Measurements from ENCODE around the gene IKZF4.
"Not testable (repeated sequence)": the region's sequence is repeated elsewhere in the genome, so short reads cannot be mapped to it uniquely, and the experiment has no call there.

IKZF4 gene

DNA sequence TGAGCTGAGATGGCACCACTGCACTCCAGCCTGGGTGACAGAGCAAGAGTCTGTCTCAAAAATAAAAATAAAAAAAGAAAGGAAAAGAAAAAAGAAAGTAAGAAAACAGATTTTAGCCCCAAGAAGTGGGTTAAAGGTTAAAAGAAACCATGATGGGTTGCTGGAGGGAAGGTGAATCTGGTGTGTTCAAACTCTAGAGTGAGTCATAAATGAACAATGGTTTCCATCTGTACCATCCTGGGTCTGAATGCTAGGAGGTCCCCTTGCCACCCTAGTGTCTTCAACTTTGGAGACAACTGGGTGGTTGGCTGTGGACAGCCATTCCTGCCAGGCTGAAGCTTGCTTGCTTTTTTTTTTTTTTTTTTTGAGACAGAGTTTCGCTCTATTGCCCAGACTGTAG lies 19.3 kb downstream of the IKZF4 start:
- no peak for DNase-seq (ENCODE audit: low spot score)

DNA sequence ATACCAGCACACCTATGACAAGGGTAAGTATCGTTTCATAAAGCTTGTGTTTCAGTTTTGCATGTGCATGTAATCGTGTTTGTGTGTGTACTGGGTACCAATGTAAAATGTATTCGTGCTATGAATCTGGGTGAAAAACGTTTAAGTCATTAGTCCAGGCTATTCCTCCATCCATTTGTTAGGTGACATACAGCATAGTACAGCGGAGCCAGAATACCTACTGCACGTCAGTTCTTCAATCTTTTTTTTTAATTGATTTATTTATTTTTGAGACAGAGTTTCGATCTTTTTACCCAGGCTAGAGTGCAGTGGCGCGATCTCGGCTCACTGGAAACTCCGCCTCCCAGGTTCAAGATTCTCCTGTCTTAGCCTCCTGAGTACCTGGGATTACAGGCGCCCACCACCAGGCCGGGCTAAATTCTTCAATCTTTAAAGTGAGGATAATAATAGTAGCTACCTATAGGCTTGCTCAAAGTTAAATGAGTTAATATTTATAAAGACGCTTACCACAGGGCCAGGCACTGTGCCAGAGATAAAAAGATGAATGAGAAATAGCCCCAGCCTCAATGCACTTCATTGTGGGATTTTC lies 20.2 kb downstream of the IKZF4 start:
- DNase-seq (ENCODE audit: low spot score), result no peak

DNA sequence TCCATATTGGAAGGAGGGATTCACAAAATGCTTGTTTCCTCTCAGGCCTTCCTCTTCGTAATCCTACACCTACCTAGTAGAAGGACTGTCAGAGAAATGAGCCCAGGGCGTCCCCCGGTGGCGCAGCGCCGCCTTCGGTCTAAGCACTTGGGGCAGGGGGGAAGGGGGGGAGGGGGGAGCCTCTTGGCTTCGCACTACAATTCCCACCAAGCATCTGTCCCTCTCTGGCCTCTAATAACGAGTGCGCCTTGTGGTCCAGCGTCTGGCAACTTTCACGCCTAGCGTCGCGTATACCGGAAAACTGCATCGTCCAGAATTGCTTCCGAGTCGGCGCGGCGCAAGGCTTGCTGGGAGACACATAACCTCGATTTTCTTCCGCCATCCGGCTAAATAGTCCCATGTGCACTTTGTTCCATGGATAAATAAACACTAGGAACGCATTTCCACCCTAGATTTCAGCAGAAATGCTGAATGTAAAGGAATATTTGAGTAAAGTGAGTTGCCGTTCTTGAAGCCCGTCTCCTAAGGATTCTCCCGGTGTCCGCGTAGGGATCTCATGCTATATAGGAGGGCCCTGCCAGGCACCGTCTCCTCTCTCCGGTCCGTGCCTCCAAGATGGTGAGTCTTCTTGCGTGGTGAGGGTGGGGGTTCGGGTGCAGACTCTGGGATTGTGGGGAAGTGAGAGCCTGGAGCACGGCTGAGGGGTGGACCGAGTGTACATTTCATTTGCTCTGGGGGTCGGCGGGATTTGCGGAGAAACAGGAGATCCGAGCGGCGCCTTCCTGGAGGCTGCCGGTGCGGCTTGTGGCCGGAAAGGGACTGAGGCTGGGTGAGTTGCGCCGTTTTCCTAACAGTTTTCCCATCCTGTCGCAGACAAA lies 20.9 kb downstream of the IKZF4 start, which contains the start of gene RPS26:
TSS of gene RPS26 (plus strand) at position 367 of the 878 bp plus-strand sequence. CDS start at position 616, 249 bp downstream.
- DNase-seq (ENCODE audit: low spot score), result peak; percentile 94

DNA sequence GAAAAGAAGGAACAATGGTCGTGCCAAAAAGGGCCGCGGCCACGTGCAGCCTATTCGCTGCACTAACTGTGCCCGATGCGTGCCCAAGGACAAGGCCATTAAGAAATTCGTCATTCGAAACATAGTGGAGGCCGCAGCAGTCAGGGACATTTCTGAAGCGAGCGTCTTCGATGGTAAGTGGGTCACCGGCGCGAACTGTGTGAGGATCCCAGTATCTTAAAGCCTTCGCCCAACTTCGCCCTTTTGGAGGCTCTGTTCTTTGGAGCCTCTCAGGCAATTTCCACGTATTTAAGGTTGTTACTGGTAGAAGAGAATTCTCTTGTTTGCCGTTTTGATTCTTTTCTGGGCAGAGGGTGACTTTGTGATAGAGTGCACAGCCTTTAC lies 21.6 kb downstream of the IKZF4 start:
- not testable (repeated sequence) for DNase-seq (ENCODE audit: low spot score)

DNA sequence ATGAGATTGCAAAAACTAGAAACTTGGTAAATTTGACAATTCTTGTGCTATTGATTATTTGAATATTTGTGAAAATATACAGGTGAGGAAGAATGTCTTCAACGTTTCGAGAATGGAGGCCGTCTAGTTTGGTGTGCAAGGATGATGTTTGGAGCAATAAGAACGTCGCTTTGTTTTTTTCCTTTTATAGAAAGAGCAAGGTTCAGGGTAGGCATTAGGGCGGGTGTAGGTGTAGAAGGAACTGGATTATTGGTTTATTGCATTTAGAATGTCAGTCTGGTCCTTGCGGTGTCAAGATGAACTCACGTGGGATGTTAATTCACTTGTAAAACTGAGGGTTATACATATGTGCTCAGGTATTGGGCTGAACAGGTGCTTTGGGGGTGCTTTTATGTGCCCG lies 22.0 kb downstream of the IKZF4 start:
- DNase-seq (ENCODE audit: low spot score), result no peak

DNA sequence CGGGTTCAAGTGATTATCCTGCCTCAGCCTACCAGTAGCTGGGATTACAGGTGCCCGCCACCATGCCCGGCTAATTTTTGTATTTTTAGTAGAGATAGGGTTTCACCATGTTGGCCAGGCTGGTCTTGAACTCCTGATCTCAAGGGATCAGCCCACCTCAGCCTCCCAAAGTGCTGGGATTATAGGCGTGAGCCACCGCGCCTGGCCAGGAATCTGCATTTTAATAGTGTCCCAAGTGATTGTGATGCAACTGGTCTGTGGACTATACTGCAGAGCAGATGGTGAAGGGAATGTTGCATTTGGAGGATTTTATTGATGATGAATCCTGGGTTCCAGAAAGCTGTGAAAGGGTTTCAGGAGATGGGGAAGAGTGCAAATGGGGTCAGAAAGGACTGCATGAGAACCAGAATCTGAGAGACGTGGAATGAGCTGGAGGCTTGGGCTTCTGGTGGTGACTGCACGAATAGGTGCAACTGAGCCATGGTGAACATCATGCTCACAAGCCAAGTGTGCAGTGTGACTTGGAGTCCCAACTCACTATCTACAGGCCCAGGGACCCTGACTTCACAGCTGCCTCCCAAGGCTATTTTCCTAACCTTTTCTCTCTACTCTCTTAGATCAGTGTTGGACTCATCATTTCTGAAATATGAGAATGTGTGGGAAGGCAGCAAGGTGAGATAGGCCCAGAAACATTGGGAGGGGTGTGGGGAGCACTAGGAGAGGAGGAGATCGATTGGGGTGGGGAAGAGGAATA lies 25.4 kb downstream of the IKZF4 start:
- no peak for DNase-seq (ENCODE audit: low spot score)

DNA sequence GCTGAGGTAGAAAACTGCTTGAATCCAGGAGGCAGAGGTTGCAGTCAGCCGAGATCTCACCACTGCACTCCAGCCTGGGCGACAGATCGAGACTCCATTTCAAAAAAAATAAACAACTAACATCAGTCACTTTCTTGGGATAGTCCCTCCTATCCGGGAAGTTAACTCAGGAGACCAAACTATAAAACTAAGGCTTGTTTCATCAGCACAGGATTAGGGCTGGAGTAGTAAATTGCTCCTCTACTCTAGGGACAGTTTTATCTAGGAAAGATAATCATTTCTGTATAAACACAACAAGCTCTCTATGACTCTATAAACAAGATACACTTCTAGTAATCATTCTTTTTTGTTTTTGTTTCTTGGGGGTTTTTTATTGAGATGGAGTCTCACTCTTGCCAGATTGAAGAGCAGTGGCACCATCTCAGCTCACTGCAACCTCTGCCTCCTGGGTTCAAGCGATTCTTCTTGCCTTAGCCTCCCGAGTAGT lies 32.6 kb downstream of the IKZF4 start:
- no peak for DNase-seq (ENCODE audit: low spot score)

DNA sequence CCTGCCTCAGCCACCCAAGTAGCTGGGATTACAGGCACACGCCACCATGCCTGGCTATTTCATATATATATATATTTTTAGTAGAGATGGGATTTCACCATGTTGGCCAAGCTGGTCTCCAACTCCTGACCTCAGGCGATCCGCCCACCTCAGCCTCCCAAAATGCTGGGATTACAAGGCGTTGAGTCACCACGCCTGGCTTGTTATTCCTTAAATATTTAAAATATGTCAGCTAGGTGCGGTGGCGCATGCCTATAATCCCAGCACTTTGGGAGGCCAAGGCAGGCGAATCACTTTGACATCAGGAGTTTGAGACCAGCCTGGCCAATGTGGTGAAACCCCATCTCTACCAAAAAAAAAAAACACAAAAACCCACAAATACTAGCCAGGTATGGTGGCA lies 39.1 kb downstream of the IKZF4 start:
- not testable (repeated sequence) for DNase-seq (ENCODE audit: low spot score)

DNA sequence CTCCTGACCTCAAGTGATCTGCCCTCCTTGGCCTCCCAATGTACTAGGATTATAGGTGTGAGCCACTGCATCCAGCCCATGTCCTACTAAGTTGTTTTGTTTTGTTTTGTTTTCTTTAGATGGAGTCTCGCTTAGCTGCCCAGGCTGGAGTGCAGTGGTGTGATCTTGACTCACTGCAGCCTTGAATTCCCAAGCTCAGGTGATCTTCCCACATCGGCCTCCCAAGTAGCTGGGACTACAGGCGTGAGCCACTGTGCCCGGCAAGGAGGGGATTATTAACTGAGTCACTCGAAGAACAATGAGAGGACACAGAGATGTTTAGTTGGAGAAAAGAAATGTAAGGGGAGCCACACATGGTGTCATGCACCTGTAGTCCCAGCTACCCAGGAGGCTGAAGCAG lies 41.1 kb downstream of the IKZF4 start:
- DNase-seq (ENCODE audit: low spot score), result no peak

DNA sequence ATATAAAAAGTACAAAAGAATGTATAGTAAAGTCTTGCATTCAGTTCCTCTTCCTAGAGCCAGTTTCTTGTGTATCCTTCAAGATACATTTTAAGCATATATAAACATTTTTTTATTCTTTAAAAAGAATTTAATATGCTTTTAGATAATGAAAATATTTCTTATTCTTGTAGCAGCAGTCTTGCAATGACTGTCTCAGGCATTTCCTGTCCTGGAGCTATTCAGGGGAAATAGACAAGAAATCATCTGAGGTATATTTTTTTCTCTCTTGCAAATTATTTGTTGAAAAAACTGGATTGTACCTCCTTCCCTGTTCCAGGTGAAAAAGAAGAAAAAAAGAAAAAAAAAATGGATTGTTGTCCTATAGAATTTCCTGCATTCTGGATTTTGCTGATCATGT lies 42.2 kb downstream of the IKZF4 start:
- DNase-seq (ENCODE audit: low spot score), result no peak

DNA sequence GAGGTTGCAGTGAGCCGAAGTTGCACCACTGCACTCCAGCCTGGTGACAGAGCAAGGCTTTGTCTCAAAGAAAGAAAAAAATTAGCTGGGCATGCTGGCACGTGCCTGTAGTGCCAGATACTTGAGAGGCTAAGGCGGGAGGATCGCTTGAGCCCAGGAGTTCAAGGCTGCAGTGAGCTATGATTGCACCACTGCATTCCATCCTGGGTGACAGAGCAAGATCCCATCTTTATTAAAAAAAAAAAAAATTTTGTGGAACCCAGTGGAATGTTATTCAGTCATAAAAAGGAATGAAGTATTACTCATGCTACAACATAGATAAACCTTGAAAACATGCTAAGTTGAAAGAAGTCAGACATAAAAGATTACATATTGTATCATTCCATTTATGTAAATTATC lies 50.8 kb downstream of the IKZF4 start:
- no peak for DNase-seq (ENCODE audit: low spot score)

DNA sequence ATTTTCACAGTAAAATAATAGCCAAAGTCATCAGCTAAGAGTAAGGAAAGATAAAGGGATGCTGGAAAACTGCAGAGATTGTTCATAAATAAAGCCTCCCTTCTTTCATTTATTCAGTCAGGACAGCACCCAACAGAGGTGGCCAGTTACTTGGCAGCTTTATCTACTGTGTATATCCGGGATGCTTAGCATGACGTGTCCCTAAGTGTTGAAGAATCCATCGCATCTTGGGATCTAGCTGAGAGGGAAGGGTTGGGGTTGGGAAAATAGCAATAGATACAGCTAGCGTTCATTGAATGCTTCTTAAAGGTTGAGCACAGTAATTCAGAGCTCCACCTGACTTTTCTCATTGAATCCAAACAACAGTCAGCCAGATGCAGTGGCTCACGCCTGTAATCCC lies 53.6 kb downstream of the IKZF4 start:
- DNase-seq (ENCODE audit: low spot score), result no peak

DNA sequence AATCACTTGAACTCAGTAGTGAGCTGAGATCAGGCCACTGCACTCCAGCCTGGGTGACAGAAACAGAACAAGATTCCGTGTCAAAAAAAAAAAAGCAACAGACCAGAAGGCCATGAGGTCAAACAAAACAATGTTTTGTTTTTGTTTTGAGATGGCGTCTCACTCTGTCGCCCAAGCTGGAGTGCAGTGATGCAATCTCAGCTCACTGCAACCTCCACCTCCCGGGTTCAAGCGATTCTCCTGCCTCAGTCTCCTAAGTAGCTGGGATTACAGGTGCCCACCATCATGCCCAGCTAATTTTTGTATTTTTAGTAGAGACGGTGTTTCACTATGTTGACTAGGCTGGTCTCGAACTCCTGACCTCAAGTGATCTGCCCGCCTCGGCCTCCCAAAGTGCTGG lies 57.1 kb downstream of the IKZF4 start:
- DNase-seq (ENCODE audit: low spot score), result not testable (repeated sequence)

DNA sequence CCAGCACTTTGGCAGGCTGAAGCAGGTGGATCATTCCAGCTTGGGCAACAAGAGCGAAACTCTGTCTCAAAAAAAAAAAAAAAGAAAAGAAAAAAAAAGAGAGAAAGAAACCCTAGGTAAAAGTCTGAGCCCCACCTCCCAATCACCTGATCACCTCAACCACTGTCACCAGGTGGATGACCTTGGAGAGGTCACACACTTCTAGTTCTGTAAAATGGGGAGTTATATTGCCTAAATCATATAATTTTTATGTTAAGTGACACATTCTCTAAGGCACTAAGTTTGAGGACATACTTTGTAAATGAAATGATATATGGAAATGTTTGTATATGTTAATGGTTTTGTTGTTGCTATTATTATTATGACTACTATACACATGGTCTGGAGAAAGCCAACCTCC lies 57.6 kb downstream of the IKZF4 start:
- no peak for DNase-seq (ENCODE audit: low spot score)

DNA sequence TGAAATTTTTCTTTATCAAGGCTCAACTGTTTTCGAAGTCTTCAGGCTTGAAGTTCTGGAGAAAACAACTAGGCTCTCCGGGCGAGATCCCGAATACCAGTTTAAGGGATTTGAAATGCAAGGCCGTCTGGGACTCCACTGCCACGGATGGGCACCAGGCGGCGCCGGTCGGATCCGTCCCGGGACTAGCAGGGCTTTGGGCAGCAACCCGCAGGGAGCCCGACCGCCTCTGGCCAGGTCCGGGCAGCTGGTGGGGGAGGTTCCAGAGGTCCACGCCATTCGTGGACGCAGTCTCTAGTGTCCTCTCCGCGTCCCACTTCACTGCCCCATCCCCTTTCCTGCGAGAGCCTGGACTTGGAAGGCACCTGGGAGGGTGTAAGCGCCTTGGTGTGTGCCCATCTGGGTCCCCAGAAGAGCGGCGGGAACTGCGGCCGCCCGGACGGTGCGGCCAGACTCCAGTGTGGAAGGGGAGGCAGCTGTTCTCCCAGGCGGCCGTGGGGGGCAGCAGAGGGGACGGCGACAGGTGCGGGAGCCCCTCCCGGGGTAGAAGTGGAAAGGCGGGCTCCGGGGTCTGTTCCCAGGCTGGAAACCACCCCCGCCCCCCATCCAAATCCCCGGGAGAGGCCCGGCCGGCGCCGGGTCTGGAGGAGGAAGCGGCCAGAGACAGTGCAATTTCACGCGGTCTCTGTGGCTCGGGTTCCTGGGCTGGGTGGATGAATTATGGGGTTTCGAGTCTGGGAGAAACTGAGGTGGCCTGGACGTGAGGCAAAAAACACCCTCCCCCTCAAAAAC lies 58.3 kb downstream of the IKZF4 start:
- DNase-seq (ENCODE audit: low spot score), result peak; percentile 94

DNA sequence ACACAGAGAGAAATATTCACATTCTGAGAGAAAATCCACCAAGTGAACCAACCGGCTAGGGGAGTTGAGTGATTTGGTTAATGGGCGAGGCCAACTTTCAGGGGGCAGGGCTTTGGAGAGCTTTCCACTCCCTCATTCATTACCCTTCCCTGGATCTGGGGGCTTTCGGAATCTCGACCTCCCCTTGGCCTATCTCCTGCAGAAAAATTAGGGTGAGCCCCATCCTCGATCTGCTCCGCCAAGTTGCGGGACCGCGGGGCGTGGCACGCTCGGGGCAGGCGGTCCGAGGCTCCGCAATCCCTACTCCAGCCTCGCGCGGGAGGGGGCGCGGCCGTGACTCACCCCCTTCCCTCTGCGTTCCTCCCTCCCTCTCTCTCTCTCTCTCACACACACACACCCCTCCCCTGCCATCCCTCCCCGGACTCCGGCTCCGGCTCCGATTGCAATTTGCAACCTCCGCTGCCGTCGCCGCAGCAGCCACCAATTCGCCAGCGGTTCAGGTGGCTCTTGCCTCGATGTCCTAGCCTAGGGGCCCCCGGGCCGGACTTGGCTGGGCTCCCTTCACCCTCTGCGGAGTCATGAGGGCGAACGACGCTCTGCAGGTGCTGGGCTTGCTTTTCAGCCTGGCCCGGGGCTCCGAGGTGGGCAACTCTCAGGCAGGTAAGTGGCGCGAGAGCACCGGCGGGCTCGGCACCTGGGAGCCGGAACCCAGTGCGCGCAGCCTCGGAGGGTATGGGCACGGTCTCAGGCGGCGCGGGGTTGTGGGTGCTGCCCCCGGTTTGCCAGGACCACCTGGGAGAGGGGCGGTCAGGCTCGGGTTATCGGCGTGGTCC lies 59.1 kb downstream of the IKZF4 start, which contains the start of gene ERBB3:
TSS of gene ERBB3 (plus strand) at position 443 of the 833 bp plus-strand sequence. CDS start at position 579, 136 bp downstream.
- peak; percentile 96 for DNase-seq (ENCODE audit: low spot score)

DNA sequence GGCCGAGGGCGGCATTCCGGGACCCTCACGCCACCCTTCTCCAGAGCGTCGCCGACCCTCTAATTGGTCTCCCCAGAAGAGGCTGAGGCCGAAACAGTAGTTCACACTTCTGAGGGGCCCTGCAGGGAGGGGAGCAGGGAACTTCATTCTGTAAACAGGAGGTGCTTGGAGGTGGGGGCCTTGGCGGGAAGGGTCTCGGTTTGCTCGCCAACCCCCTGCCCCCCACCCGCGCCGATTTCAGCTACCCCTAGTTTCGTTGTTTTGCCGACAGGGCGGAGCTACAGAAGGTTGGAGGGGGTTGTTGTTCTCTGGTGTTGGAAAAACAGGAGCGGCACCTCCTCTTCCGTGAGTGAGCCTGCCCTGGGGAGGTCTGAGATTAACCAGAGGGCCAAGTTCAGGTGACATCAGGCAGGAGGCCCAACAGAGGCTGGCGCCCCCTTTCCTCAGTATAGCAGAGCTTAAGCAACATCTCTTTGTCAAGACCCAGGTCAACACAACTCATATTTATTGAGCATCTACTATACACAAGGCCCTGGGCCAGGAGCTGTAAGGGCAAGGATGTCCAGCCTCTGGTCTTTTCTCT lies 59.8 kb downstream of the IKZF4 start:
- DNase-seq (ENCODE audit: low spot score), result no peak

DNA sequence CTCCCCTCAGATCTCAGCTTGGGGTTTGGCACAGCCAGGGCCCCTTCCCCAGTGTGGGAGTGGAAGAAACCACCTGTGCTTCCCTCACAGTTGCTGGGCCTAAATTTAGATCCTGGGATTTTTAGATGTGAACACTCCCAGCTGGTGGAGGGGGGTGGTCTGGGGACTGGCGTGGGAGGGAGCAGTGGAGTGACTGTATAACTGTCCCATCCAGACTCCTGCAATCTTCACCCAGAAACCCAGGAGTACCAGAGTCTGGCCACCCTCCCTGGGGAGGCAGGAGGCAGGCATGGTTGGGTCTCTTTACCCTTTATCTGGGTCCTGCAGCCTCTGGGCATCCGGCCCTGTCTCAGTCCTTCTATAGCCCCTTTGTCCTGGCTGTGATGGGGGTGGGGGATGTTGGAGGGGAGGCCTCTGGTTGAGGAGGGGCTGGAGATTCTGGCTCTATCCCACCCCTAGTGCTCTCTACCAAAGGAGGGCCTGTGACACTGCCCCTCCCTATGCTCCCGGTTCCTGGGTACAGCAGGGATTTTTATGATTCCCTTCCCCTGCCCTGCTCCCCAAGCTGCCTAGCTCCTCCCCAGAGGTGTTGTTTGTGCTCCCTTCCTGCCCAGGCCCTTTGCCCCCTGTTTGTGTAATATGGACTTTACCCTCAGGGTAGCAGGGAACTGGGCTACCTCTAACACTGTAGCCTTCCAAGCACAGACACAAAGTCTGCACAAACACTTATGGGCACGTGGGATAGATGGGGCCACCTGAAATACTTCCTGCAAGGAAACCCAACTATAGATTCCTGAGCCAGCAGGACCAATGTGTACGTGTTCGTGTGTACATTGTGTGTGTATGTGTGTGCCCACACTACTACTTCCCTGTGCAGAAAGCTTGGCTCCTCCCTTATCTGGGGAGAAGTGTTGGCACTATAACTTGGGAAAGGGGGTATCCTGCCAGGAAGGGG lies 60.8 kb downstream of the IKZF4 start:
- no peak for DNase-seq (ENCODE audit: low spot score)

DNA sequence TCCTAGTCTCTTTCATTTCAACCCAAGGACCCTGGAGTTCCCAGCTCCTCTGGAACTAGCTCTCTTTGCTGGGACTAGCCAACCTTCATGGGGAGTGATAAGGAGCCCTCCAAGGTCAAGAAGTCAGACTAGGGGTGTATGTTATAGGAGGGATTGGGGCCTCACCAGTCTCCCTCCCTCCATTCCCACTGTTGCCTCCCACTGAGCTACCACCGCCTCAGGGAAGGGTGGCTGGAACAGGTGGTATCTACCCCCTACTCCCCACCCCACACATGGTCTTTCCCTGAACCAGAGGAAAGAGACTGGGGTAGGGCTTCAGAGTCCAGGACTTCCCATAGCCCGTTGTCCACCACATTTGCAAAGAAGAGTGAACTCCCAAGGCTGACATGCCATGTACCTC lies 61.5 kb downstream of the IKZF4 start:
- no peak for DNase-seq (ENCODE audit: low spot score)

Measured in AG20443 (cell line).